IMR-90 (cell line): ENCODE data around the gene PRKCE. TPM values are rescaled to one million over a fixed set of nuclear protein-coding genes. Genes with fewer than 3 reads are reported as not detected.

ENCODE experiments used
- ATAC-seq: fragments of 200-7000 bp; cut with Tn5 transposase; 2 replicates; pipeline ENCODE4 v1.9.1; 2020; ENCODE audit warnings: low read depth, mild to moderate bottlenecking, moderate library complexity
- BruUV-seq: library from RNA; stranded (reverse); fragments of 400-500 nt; replicated peaks from 2 replicates; lab custom pipeline; 2021; lab: Mats Ljungman, UMichigan
- CTCF ChIA-PET: fragments of 300-600 bp; formaldehyde crosslinking; extraction: SDS; loops from one replicate; lab custom pipeline; 2021; ENCODE audit warnings: antibody characterized with exemption; lab: Yijun Ruan, JAX
- POLR2A ChIA-PET: fragments of 300-600 bp; sonication (Branson Sonifier 250); formaldehyde crosslinking; loops from one replicate; lab custom pipeline; 2022; ENCODE audit warnings: antibody characterized with exemption; ENCODE audit not compliant: unreplicated experiment; lab: Charles Lee
- DNase-seq: peaks from one replicate; pipeline ENCODE4 v3.0.0; 2013
- H2AFZ ChIP-seq: replicated peaks from 2 replicates; pipeline ENCODE3; 2013; ENCODE audit warnings: low read length, mild to moderate bottlenecking; ENCODE audit not compliant: poor library complexity
- H2AK5ac ChIP-seq: 2 replicates; pipeline ENCODE4 v1.6.1; 2013; ENCODE audit warnings: low read depth, low read length, inconsistent platforms
- H2AK9ac ChIP-seq: replicated peaks from 2 replicates; pipeline ENCODE3; 2013; ENCODE audit warnings: mild to moderate bottlenecking, low read depth, low read length, moderate library complexity; ENCODE audit not compliant: poor library complexity
- H2BK120ac ChIP-seq: 2 replicates; pipeline ENCODE4 v1.6.1; 2013; ENCODE audit warnings: low read depth, low read length, inconsistent platforms
- H2BK15ac ChIP-seq: 3 replicates; pipeline ENCODE4 v1.6.1; 2013; ENCODE audit warnings: low read depth, low read length, inconsistent platforms
- H2BK20ac ChIP-seq: 2 replicates; pipeline ENCODE4 v1.6.1; 2013; ENCODE audit warnings: low read depth, mild to moderate bottlenecking, inconsistent platforms, low read length, moderate library complexity
- H2BK5ac ChIP-seq: 2 replicates; pipeline ENCODE4 v1.6.1; 2013; ENCODE audit warnings: mild to moderate bottlenecking, low read depth, low read length, inconsistent platforms; ENCODE audit not compliant: poor library complexity, severe bottlenecking
- H3K14ac ChIP-seq: replicated peaks from 2 replicates; pipeline ENCODE4 v1.6.1; 2013; ENCODE audit warnings: low read depth, low read length, inconsistent platforms
- H3K18ac ChIP-seq: 2 replicates; pipeline ENCODE4 v1.6.1; 2013; ENCODE audit warnings: low read depth, low read length, control low read depth
- H3K23ac ChIP-seq: 2 replicates; pipeline ENCODE4 v1.6.1; 2013; ENCODE audit warnings: low read depth, low read length, inconsistent platforms
- H3K27ac ChIP-seq: 2 replicates; pipeline ENCODE4 v1.5.1; 2013; ENCODE audit warnings: mild to moderate bottlenecking, control low read depth, low read length; ENCODE audit not compliant: insufficient read depth
- H3K27me3 ChIP-seq: 2 replicates; pipeline ENCODE4 v1.6.1; 2013; ENCODE audit warnings: low read length; ENCODE audit not compliant: control insufficient read depth, insufficient read depth
- H3K36me3 ChIP-seq: 2 replicates; pipeline ENCODE4 v1.6.1; 2013; ENCODE audit warnings: low read length, mixed read lengths; ENCODE audit not compliant: control insufficient read depth, insufficient read depth
- H3K4ac ChIP-seq: 2 replicates; pipeline ENCODE4 v1.6.1; 2013; ENCODE audit warnings: low read depth, low read length, inconsistent platforms
- H3K4me1 ChIP-seq: 2 replicates; pipeline ENCODE4 v1.6.1; 2013; ENCODE audit warnings: low read length, mixed read lengths; ENCODE audit not compliant: control insufficient read depth, insufficient read depth
- H3K4me2 ChIP-seq: 2 replicates; pipeline ENCODE4 v1.6.1; 2013; ENCODE audit warnings: low read depth, mild to moderate bottlenecking, control low read depth, low read length, moderate library complexity
- H3K4me3 ChIP-seq: 2 replicates; pipeline ENCODE4 v1.5.1; 2013; ENCODE audit warnings: low read depth, mild to moderate bottlenecking, control low read depth, low read length, moderate library complexity; ENCODE audit not compliant: insufficient read depth
- H3K56ac ChIP-seq: 2 replicates; pipeline ENCODE4 v1.6.1; 2013; ENCODE audit warnings: low read length, inconsistent platforms; ENCODE audit not compliant: insufficient read depth; ENCODE audit errors: extremely low read depth
- H3K79me1 ChIP-seq, 2 experiments: 2 replicates each; pipeline ENCODE4 v1.6.1; 2013; ENCODE audit warnings: low read length in 2 of 2, inconsistent platforms in 1 of 2, low read depth in 1 of 2
- H3K9ac ChIP-seq: 2 replicates; pipeline ENCODE4 v1.6.1; 2013; ENCODE audit warnings: low read depth, low read length, control low read depth
- H3K9me1 ChIP-seq: 2 replicates; pipeline ENCODE4 v1.6.1; 2013; ENCODE audit warnings: low read length, inconsistent platforms; ENCODE audit not compliant: insufficient read depth
- H3K9me3 ChIP-seq: 2 replicates; pipeline ENCODE4 v1.6.1; 2013; ENCODE audit warnings: low read length; ENCODE audit not compliant: control insufficient read depth, insufficient read depth
- H4K20me1 ChIP-seq: 2 replicates; pipeline ENCODE4 v1.6.1; 2013; ENCODE audit warnings: low read length, inconsistent platforms; ENCODE audit not compliant: insufficient read depth
- H4K5ac ChIP-seq: 2 replicates; pipeline ENCODE4 v1.6.1; 2013; ENCODE audit warnings: mild to moderate bottlenecking, low read depth, low read length, control low read depth
- H4K8ac ChIP-seq, 2 experiments: 2 replicates each; pipeline ENCODE4 v1.6.1; 2013; ENCODE audit warnings: low read depth in 2 of 2, low read length in 2 of 2, control low read depth in 1 of 2, inconsistent platforms in 1 of 2
- H4K91ac ChIP-seq: 2 replicates; pipeline ENCODE4 v1.6.1; 2013; ENCODE audit warnings: low read depth, low read length, inconsistent platforms; ENCODE audit not compliant: insufficient read depth
- BHLHE40 ChIP-seq: fragments of 150-350 bp; IDR thresholded peaks from 2 replicates; pipeline ENCODE4 v1.6.1; 2016; ENCODE audit warnings: mild to moderate bottlenecking, low read depth, low read length
- CEBPB ChIP-seq: IDR thresholded peaks from 2 replicates; pipeline ENCODE4 v1.6.1; 2012; ENCODE audit warnings: low read depth, low read length, improper control_type of control experiment
- CHD1 ChIP-seq: IDR thresholded peaks from 2 replicates; pipeline ENCODE4 v1.6.1; 2012; ENCODE audit warnings: low read depth, low read length, improper control_type of control experiment
- FOS ChIP-seq: fragments of 150-350 bp; IDR thresholded peaks from 2 replicates; pipeline ENCODE4 v1.6.1; 2016; ENCODE audit warnings: low read depth, low read length
- MAFK ChIP-seq: IDR thresholded peaks from 2 replicates; pipeline ENCODE4 v1.6.1; 2012; ENCODE audit warnings: low read depth, low read length, improper control_type of control experiment
- MAZ ChIP-seq: IDR thresholded peaks from 2 replicates; pipeline ENCODE4 v1.6.1; 2012; ENCODE audit warnings: low read depth, mild to moderate bottlenecking, low read length, improper control_type of control experiment, moderate library complexity, borderline replicate concordance
- MXI1 ChIP-seq: IDR thresholded peaks from 2 replicates; pipeline ENCODE4 v1.6.1; 2012; ENCODE audit warnings: low read depth, mild to moderate bottlenecking, low read length, moderate library complexity, borderline replicate concordance
- NFE2L2 ChIP-seq: fragments of 150-350 bp; IDR thresholded peaks from 2 replicates; pipeline ENCODE4 v1.6.1; 2016; ENCODE audit warnings: low read depth, mild to moderate bottlenecking, low read length
- POLR2A ChIP-seq: IDR thresholded peaks from 2 replicates; pipeline ENCODE4 v1.6.1; 2012; ENCODE audit warnings: mild to moderate bottlenecking, low read depth, low read length
- RAD21 ChIP-seq: IDR thresholded peaks from 2 replicates; pipeline ENCODE4 v1.6.1; 2012; ENCODE audit warnings: low read length, improper control_type of control experiment
- RCOR1 ChIP-seq: IDR thresholded peaks from 2 replicates; pipeline ENCODE4 v1.6.1; 2012; ENCODE audit warnings: mild to moderate bottlenecking, low read length, improper control_type of control experiment; ENCODE audit not compliant: insufficient replicate concordance
- RFX5 ChIP-seq: IDR thresholded peaks from 2 replicates; pipeline ENCODE4 v1.8.0; 2012; ENCODE audit warnings: low read depth, mild to moderate bottlenecking, low read length, moderate library complexity
- SMC3 ChIP-seq: fragments of 150-350 bp; IDR thresholded peaks from 2 replicates; pipeline ENCODE4 v1.6.1; 2016; ENCODE audit warnings: low read depth, mild to moderate bottlenecking, antibody characterized with exemption, low read length, moderate library complexity
- WGBS, 2 experiments: methylation state at CpG; one replicate each; pipeline versions ENCODE4 v1.1.5 to v1.1.7; 2013; ENCODE audit warnings: missing lambda C conversion rate in 2 of 2; ENCODE audit not compliant: insufficient read length in 1 of 2; ENCODE audit errors: extremely low coverage in 2 of 2; 5-methylcytosine and 5-hydroxymethylcytosine counted together
- dilution Hi-C: fragments of 300-500 bp; cut with HindIII; formaldehyde crosslinking; loops from one replicate; pipeline ENCODE4 v1.14.3; 2018; ENCODE audit warnings: low sequenced_read_pairs; ENCODE audit not compliant: unreplicated experiment
- in situ Hi-C: fragments of 300-500 bp; cut with MboI; formaldehyde crosslinking; loops from 3 replicates; pipeline ENCODE4 v1.14.3; 2019; ENCODE audit warnings: low sequenced_read_pairs, inconsistent platforms, mixed read lengths
- intact Hi-C: fragments of 100-400 bp; cut with micrococcal nuclease; formaldehyde crosslinking; loops from 2 replicates; pipeline ENCODE4 v1.10.0; 2022
- polyA plus RNA-seq, 3 experiments: library from polyadenylated mRNA; depleted of rRNA; stranded (reverse); fragments of >200 nt; gene quantifications; 2 replicates each; pipeline ENCODE4 v1.2.3, GENCODE V29; 2012; ENCODE audit warnings: low replicate concordance in 1 of 3
- total RNA-seq: library from RNA; depleted of rRNA; stranded (reverse); fragments of >200 nt; gene quantifications from 2 replicates; pipeline ENCODE4 v1.2.3, GENCODE V29; 2012
- TF ChIP-seq, protein P1 (sequence below): fragments of 150-350 bp; IDR thresholded peaks from 2 replicates; pipeline ENCODE4 v1.6.1; 2017; ENCODE audit warnings: mild to moderate bottlenecking, antibody characterized with exemption, low read length, low read depth
- TF ChIP-seq, protein P2 (sequence below): conservative IDR thresholded peaks from 2 replicates; pipeline ENCODE4 v1.5.1; 2012; ENCODE audit warnings: mild to moderate bottlenecking, low read depth, low read length, improper control_type of control experiment
- TF ChIP-seq, protein P3 (sequence below): fragments of 150-350 bp; IDR thresholded peaks from 2 replicates; pipeline ENCODE4 v1.6.1; 2016; ENCODE audit warnings: low read depth, mild to moderate bottlenecking, low read length, moderate library complexity, borderline replicate concordance

Gene PRKCE
- total and polyA plus RNA-seq, 2 of the 4 experiments (the other 2 are of a cell fraction): 8.1 to 32.4 TPM

DNA sequence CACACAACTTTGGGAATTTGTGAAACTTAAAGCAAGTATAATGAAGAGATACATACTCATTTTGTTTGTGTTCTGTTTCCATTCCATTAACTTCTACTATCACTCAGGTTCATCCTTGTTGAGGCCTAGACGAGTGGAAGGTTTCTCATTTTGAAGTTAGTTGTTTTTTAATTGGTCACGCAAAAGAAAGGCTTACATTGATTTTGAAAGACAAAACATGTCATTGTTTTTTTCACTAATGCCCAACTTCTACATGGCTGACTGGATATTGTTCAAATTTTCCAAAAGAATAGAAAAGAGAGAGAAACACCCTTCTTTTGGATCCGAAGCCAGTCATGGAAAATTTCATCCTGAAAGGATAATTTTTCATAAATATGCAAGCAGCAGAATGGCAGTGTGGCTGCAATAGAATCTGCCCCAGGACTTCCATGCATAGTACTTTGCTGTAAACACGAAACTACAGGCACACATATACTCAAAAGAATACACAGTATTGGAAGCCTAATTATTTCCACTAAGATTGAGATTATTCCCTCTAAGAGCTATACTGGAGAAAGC lies 27.4 kb downstream of the PRKCE start:
- H3K27me3 ChIP-seq: no peaks in the 10 kb centered on the region
- H2AK9ac ChIP-seq: no peak overlapping the region
- BruUV-seq: no TSS peak
- H3K18ac ChIP-seq: no peak overlapping the region
- H4K8ac ChIP-seq: no peak overlapping the region
- peaks cover 21 to 25% of the 10 kb centered on the region in 2 experiments; a peak in 3 of 4 replicates for H3K79me1 ChIP-seq
- H3K9ac ChIP-seq: no peak overlapping the region
- ChIA-PET POLR2A (no interaction called here), CTCF (no interaction called here)
- H3K56ac ChIP-seq: no peak overlapping the region
- H3K23ac ChIP-seq: no peak overlapping the region
- TF ChIP-seq, protein P1, sequence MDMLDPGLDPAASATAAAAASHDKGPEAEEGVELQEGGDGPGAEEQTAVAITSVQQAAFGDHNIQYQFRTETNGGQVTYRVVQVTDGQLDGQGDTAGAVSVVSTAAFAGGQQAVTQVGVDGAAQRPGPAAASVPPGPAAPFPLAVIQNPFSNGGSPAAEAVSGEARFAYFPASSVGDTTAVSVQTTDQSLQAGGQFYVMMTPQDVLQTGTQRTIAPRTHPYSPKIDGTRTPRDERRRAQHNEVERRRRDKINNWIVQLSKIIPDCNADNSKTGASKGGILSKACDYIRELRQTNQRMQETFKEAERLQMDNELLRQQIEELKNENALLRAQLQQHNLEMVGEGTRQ: no peak
- TF ChIP-seq, protein P2, sequence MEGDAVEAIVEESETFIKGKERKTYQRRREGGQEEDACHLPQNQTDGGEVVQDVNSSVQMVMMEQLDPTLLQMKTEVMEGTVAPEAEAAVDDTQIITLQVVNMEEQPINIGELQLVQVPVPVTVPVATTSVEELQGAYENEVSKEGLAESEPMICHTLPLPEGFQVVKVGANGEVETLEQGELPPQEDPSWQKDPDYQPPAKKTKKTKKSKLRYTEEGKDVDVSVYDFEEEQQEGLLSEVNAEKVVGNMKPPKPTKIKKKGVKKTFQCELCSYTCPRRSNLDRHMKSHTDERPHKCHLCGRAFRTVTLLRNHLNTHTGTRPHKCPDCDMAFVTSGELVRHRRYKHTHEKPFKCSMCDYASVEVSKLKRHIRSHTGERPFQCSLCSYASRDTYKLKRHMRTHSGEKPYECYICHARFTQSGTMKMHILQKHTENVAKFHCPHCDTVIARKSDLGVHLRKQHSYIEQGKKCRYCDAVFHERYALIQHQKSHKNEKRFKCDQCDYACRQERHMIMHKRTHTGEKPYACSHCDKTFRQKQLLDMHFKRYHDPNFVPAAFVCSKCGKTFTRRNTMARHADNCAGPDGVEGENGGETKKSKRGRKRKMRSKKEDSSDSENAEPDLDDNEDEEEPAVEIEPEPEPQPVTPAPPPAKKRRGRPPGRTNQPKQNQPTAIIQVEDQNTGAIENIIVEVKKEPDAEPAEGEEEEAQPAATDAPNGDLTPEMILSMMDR: no peak
- no peak for TF ChIP-seq MXI1
- TF ChIP-seq RFX5: no peak
- TF ChIP-seq BHLHE40: no peak
- no peak for TF ChIP-seq RCOR1
- no peak for TF ChIP-seq POLR2A
- no peak for TF ChIP-seq RAD21
- TF ChIP-seq, protein P3, sequence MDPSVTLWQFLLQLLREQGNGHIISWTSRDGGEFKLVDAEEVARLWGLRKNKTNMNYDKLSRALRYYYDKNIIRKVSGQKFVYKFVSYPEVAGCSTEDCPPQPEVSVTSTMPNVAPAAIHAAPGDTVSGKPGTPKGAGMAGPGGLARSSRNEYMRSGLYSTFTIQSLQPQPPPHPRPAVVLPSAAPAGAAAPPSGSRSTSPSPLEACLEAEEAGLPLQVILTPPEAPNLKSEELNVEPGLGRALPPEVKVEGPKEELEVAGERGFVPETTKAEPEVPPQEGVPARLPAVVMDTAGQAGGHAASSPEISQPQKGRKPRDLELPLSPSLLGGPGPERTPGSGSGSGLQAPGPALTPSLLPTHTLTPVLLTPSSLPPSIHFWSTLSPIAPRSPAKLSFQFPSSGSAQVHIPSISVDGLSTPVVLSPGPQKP: no peak
- TF ChIP-seq FOS: no peak
- no peak for TF ChIP-seq SMC3
- no peak for TF ChIP-seq MAZ
- no peak for TF ChIP-seq CEBPB
- TF ChIP-seq NFE2L2: no peak
- no peak for TF ChIP-seq MAFK
- no peak for TF ChIP-seq CHD1
- no peaks in the 10 kb centered on the region for H3K36me3 ChIP-seq
- no peaks in the 10 kb centered on the region; the same call in 1 of the 2 replicates for H3K4me1 ChIP-seq
- no peak overlapping the region for H3K14ac ChIP-seq
- no peak overlapping the region for H4K91ac ChIP-seq
- no peak overlapping the region for H2BK120ac ChIP-seq
- dilution Hi-C loops (no loop called here), in situ Hi-C loops (no loop called here), intact Hi-C loops (loop anchor here (5.0 kb wide), 1 partner anchor 738 kb away; no protein-coding TSS in a partner anchor)
- ATAC-seq (no peak), DNase-seq (no peak)
- H3K4me3 ChIP-seq: no peak overlapping the region
- H3K4ac ChIP-seq: no peak overlapping the region
- H3K4me2 ChIP-seq: no peak overlapping the region
- H2AK5ac ChIP-seq: no peak overlapping the region
- no peak overlapping the region for H2BK15ac ChIP-seq
- no CpG with 5 or more reads among the region's 4 CpGs for WGBS, 2 experiments
- H4K5ac ChIP-seq: no peak overlapping the region
- H4K20me1 ChIP-seq: peaks cover 4% of the 10 kb centered on the region; the same call in 1 of the 2 replicates
- 0 out of 2 replicates have a peak, but pooled peaks cover 3% of the 10 kb centered on the region for H3K9me1 ChIP-seq
- no peak overlapping the region for H3K27ac ChIP-seq
- H2BK20ac ChIP-seq: no peak overlapping the region
- no peak overlapping the region for H2AFZ ChIP-seq
- H3K9me3 ChIP-seq: no peaks in the 10 kb centered on the region
- H2BK5ac ChIP-seq: no peak overlapping the region
